ENCODE data around the gene ITGB1. TPM values are rescaled to one million over a fixed set of nuclear protein-coding genes. Genes with fewer than 3 reads are reported as not detected.
"Not testable (repeated sequence)": the region's sequence is repeated elsewhere in the genome, so short reads cannot be mapped to it uniquely, and the experiment has no call there.

The ITGB1 gene
- polyA plus RNA-seq (2012; ENCODE audit: low read depth, missing spikeins), result 30.6 TPM

DNA sequence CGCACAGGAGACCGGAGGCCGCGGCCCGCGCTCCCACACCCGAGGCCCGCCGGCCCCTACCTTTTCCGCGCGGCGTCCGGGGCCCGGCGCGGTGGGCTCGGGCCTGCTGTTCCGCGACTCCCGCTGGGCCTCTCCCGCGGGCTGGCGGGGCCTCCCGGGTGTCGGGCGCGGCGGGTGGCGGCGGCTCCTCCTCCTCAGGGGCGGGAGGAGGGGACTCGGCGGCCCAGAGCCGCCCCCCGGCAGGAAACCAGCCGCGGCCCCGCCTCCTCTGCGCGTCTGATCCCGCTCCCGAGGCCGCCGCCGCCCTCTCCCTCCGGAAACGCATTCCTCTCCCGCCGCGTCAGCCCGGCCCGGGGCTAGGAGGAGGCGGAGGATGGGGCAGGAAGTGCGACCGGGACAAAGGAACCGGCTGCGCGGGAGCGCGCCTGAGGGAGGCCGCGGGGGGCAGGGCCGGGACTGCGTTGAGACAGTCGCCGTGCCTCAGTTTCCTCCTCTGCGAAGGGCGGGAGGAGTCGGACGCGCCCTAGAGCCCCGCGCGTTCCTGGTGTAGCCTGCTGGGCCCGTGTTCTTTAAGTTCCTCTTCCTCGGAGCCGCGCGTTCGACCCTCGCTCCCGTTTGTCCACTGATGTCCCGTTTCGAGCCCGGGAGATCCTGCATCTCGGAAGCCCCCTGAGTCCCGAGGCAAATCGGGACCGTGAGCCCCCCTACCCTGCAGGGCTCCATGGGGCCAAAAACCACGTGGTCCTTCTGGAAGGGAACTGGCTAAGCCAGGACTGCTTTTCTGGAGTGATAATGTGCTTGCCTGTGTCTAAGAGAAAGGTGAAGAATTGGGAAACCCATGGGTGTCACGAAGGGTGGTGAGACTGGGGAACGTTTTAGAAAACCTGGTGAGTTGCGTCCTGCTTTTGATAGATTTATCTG, at the start of gene ITGB1:
Gene ITGB1 (minus strand): TSS at position 146 of the 921 bp plus-strand sequence. CDS start 22,672 bp downstream, outside the sequence.
- peak; percentile 31 for FAIRE-seq
- DNase-seq (ENCODE audit: insufficient read length, low spot score), result peak; percentile 66
- TF ChIP-seq SPI1 (IDR thresholded peaks at IDR 0.05; ENCODE audit: low read depth, low read length) (no peak), POU2F2 (IDR thresholded peaks at IDR 0.05; ENCODE audit: low read depth, low read length) (no peak)

DNA sequence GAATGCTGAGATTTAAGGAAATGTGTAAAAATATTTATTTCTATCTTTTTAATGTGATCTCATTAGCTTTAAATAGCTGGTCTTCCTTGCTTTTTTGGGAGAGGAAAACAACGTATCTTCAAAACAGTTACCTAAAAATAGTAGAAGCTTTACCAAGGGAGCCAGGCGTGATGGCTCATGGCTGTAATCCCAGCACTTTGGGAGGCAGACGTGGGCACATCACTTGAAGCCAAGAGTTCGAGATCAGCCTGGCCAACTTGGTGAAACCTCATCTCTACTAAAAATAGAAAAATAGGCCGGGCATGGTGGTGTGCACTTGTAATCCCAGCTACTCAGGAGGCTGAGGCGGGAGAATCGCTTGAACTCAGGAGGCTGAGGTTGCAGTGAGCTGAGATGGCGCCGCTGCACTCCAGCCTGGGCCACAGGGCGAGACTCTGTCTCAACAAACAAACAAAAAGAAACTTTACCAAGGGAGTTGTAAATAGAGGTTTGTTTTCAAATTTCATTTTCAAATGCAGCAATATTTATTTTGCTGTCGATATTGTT, 48.4 kb upstream of the ITGB1 start:
- TF ChIP-seq PAX5 (IDR thresholded peaks at IDR 0.05; ENCODE audit: insufficient read depth, low read length, severe bottlenecking) (no peak), POU2F2 (IDR thresholded peaks at IDR 0.05; ENCODE audit: low read depth, low read length) (no peak), POLR2AphosphoS5 (IDR thresholded peaks at IDR 0.05; ENCODE audit: low read depth, low read length) (no peak), POLR2A (IDR thresholded peaks at IDR 0.05; ENCODE audit: low read depth, low read length) (no peak), TAF1 (IDR thresholded peaks at IDR 0.05; ENCODE audit: low read depth, low read length) (no peak), SPI1 (IDR thresholded peaks at IDR 0.05; ENCODE audit: low read depth, low read length) (no peak)
- DNase-seq (ENCODE audit: insufficient read length, low spot score), result no peak
- FAIRE-seq, result no peak

DNA sequence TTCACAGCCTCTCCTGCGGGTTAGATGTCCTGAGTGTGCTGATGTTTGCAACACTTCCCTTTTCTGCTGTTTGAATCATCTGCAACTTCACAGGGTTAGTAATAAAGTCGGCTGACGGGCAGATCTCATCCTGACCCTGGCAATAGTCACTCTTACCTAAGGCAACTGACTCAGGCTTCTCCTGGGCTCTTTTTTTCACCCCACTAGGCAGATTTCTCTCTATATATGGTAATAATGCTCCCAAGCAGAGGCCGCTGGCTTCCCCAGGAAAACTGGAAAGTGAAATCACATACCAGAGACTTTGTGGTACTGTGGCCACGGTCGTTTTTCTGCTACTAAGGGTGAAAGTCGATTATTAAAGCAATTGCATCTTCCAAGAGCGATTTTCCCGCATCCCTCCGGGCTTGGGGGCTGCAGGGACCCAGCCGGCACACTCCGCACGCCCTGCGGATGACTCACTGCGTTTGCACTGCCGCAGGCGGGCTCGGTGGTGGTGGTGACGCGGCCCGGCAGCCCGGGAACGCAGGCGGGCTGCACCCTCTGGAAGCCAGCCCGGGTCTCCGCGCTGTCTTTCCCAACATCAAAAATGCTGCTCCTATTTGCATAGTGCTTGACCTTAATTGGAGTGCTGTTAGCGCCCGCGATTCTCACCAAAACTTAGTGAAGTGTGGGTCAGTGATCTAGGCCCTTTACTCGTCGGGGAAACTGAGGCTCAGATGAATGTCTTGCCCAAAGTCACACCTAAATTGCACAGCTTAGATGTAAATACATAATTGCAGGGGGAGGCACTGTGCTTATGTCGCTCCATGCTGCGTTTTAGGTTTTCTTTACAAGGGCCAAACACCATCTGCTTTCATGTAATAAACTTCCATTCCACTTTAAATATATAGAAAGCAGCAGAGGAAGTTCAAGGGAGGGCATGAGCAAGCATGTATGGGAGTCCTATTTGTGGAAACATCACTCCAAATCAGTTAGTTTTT, 47.6 kb upstream of the ITGB1 start:
- DNase-seq (ENCODE audit: insufficient read length, low spot score) (no peak), FAIRE-seq (peak; percentile 59)
- peak; percentile 91 for TF ChIP-seq SPI1 (IDR thresholded peaks at IDR 0.05; ENCODE audit: low read depth, low read length)
- no peak for TF ChIP-seq POLR2AphosphoS5 (IDR thresholded peaks at IDR 0.05; ENCODE audit: low read depth, low read length)
- no peak for TF ChIP-seq PAX5 (IDR thresholded peaks at IDR 0.05; ENCODE audit: insufficient read depth, low read length, severe bottlenecking)

DNA sequence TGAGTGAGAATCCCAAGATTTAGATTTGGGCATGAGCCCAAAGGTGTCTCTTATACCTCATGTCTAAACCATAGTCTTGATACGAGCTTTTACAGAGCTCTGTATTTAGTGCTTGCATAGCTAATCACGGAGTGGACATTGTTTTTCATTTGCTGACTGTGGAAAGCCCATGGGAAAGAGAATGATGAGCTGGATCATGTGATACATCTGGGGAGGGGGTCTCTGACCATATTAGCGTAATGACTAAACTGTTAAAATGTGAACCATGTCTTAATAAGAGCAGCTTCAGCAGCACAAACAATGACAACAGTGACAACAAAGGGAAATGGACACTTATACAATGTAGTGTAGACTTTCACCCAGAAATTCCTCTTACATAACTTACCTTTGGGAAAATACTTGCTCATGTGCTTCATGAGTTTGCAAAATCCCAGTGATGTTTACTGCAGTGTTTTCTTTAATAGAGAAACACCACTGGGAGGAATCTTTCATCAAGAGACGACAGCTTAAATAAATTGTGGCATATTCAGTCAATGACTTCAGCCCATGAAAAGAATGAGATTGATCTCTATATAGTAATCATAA, 44.0 kb upstream of the ITGB1 start:
- TF ChIP-seq POLR2AphosphoS5 (IDR thresholded peaks at IDR 0.05; ENCODE audit: low read depth, low read length) (no peak), POLR2A (IDR thresholded peaks at IDR 0.05; ENCODE audit: low read depth, low read length) (no peak), POU2F2 (IDR thresholded peaks at IDR 0.05; ENCODE audit: low read depth, low read length) (no peak), TAF1 (IDR thresholded peaks at IDR 0.05; ENCODE audit: low read depth, low read length) (no peak), PAX5 (IDR thresholded peaks at IDR 0.05; ENCODE audit: insufficient read depth, low read length, severe bottlenecking) (no peak), SPI1 (IDR thresholded peaks at IDR 0.05; ENCODE audit: low read depth, low read length) (no peak)
- DNase-seq (ENCODE audit: insufficient read length, low spot score), result no peak
- no peak for FAIRE-seq

DNA sequence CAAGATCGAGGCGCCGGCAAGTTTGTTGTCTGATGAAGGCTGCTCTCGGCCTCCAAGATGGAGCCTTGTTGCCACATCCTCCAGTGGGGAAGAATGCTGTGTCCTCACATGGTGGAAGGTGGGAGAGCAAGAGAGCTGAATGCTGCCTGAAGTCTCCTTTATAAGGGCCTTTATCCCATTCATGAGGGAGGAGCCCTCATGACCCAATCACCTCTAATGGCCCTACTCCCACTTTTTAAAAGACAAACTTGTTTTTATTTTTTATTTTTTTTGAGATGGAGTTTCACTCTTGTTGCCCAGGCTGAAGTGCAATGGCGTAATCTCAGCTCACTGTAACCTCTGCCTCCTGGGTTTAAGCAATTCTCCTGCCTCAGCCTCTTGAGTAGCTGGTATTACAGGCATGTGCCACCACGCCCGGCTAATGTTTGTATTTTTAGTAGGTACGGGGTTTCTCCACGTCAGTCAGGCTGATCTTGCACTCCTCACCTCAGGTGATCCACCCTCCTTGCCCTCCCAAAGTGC, 40.1 kb upstream of the ITGB1 start:
- FAIRE-seq, result not testable (repeated sequence)

DNA sequence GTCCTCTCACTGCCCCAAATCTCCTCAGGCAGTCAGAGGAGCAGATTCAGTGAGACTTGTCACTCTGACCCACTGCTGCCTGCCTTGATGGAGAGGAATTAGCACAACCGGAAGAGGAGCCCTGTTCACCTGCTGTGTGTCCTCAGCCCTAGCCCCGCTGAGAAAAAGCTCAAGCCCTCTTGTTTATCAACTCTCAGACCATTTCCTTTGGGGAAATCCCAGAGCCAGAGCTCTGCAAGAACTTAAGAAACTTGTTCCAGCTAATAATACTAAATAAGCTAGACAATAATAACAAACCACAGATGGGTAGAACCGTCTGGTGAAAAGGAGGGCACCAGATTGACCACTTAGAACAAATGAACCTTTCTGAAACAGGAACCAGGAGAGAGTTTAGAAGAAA, 37.7 kb upstream of the ITGB1 start:
- TF ChIP-seq TAF1 (IDR thresholded peaks at IDR 0.05; ENCODE audit: low read depth, low read length), result no peak
- TF ChIP-seq POLR2AphosphoS5 (IDR thresholded peaks at IDR 0.05; ENCODE audit: low read depth, low read length), result no peak
- no peak for TF ChIP-seq PAX5 (IDR thresholded peaks at IDR 0.05; ENCODE audit: insufficient read depth, low read length, severe bottlenecking)
- TF ChIP-seq POLR2A (IDR thresholded peaks at IDR 0.05; ENCODE audit: low read depth, low read length), result no peak
- TF ChIP-seq POU2F2 (IDR thresholded peaks at IDR 0.05; ENCODE audit: low read depth, low read length), result no peak
- no peak for TF ChIP-seq SPI1 (IDR thresholded peaks at IDR 0.05; ENCODE audit: low read depth, low read length)
- DNase-seq (ENCODE audit: insufficient read length, low spot score) (no peak), FAIRE-seq (peak; percentile 66)

More for the DNA sequence above, 40.1 kb upstream of the ITGB1 start:
- not testable (repeated sequence) for DNase-seq (ENCODE audit: insufficient read length, low spot score)

DNA sequence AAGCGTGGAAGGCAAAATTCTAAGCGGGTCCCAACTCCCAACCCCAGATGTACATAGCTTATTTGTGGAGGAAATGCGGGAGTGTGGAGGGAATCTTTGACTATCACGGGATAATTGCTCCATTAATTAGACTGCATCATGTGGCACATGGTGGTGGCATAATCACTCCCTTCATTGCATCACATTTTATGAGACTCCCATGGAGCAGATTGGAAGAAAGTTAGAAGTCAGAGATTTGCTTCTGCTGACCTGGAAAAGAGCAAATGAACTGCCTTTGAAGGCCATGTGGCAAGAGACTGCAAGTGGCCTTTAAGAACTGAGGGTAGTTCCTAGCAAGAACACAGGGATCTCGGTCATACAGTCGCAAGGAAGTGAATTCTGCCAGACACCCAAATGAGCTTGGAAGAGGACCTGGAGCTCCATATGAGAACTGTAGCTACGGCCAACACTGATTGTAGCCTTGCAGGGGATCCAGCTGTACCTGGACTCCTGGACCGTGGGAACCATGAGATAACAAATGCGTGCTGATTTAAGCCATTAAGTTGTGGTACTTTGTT, 37.1 kb upstream of the ITGB1 start:
- no peak for TF ChIP-seq POLR2AphosphoS5 (IDR thresholded peaks at IDR 0.05; ENCODE audit: low read depth, low read length)
- TF ChIP-seq PAX5 (IDR thresholded peaks at IDR 0.05; ENCODE audit: insufficient read depth, low read length, severe bottlenecking), result no peak
- TF ChIP-seq TAF1 (IDR thresholded peaks at IDR 0.05; ENCODE audit: low read depth, low read length), result no peak
- no peak for TF ChIP-seq SPI1 (IDR thresholded peaks at IDR 0.05; ENCODE audit: low read depth, low read length)
- TF ChIP-seq POU2F2 (IDR thresholded peaks at IDR 0.05; ENCODE audit: low read depth, low read length), result no peak
- no peak for TF ChIP-seq POLR2A (IDR thresholded peaks at IDR 0.05; ENCODE audit: low read depth, low read length)
- DNase-seq (ENCODE audit: insufficient read length, low spot score), result no peak
- no peak for FAIRE-seq

DNA sequence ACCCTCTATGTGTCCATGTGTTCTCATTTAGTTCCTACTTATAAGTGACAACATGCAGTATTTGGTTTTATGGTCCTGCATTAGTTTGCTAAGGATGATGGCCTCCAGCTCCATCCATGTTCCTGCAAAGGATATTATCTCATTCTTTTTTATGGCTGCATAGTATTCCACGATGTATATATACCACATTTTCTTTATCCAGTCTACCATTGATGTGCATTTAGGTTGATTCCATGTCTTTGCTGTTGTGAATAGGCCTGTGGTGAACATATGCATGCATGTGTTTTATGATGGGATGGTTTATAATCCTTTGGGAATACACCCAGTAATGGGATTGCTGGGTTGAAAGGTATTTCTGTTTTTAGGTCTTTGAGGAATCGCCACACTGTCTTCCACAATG, 36.6 kb upstream of the ITGB1 start:
- DNase-seq (ENCODE audit: insufficient read length, low spot score); FAIRE-seq: not testable (repeated sequence)

DNA sequence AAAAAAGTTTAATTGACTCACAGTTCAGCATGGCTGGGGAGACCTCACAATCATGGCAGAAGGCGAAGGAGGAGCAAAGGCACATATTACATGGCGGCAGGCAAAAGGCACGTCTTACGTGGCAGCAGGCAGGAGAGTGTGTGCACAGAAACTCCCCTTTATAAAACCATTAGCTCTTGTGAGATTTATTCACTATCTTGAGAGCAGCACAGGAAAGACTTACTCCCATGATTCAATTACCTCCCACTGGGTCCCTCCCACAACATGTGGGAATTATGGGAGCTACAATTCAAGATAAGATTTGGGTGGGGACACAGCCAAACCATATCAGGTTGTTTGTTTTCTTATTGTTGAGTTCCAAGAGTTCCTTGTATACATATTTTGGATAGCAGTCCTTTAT, 34.3 kb upstream of the ITGB1 start:
- DNase-seq (ENCODE audit: insufficient read length, low spot score); FAIRE-seq: not testable (repeated sequence)
